Measurements from ENCODE around the gene ACAD9.
"Not testable (repeated sequence)": the region's sequence is repeated elsewhere in the genome, so short reads cannot be mapped to it uniquely, and the experiment has no call there.

Gene ACAD9

GRCh38 chr3:128922804-128923459, 43.5 kb downstream of the ACAD9 start:
- H3K27ac Mint-ChIP-seq = no peak overlapping the region
- H3K4me1 Mint-ChIP-seq = no peaks in the 10 kb centered on the region
- H3K36me3 Mint-ChIP-seq (ENCODE audit: low read depth) = peaks cover 48% of the 10 kb centered on the region
- H3K27me3 Mint-ChIP-seq (ENCODE audit: low read depth) = peaks cover 4% of the 10 kb centered on the region
- no peak overlapping the region for H3K4me3 Mint-ChIP-seq
- no peak for TF ChIP-seq CTCF (IDR thresholded peaks at IDR 0.05; ENCODE audit: unreplicated experiment in 3 of 3)
- peaks cover 77% of the 10 kb centered on the region for H3K9me3 Mint-ChIP-seq

GRCh38 chr3:128923576-128923975, 44.2 kb downstream of the ACAD9 start:
- H3K27ac Mint-ChIP-seq = no peak overlapping the region
- no peak overlapping the region for H3K4me3 Mint-ChIP-seq
- peaks cover 4% of the 10 kb centered on the region for H3K27me3 Mint-ChIP-seq (ENCODE audit: low read depth)
- H3K9me3 Mint-ChIP-seq = peaks cover 77% of the 10 kb centered on the region
- no peak for TF ChIP-seq CTCF (IDR thresholded peaks at IDR 0.05; ENCODE audit: unreplicated experiment in 3 of 3)
- no peaks in the 10 kb centered on the region for H3K4me1 Mint-ChIP-seq
- H3K36me3 Mint-ChIP-seq (ENCODE audit: low read depth) = peaks cover 41% of the 10 kb centered on the region

- not testable (repeated sequence) for H3K27me3 Mint-ChIP-seq (ENCODE audit: low read depth); H3K4me1 Mint-ChIP-seq; H3K27ac Mint-ChIP-seq; H3K4me3 Mint-ChIP-seq
- peaks cover 75% of the 10 kb centered on the region for H3K9me3 Mint-ChIP-seq
- peaks cover 37% of the 10 kb centered on the region for H3K36me3 Mint-ChIP-seq (ENCODE audit: low read depth)
These were observed 44.6 kb downstream of the ACAD9 start for GRCh38 chr3:128923986-128924385.

GRCh38 chr3:128929364-128929763, 49.9 kb downstream of the ACAD9 start:
- Mint-ChIP-seq H3K9me3 (peaks cover 34% of the 10 kb centered on the region), H3K27ac (no peak overlapping the region), H3K27me3 (ENCODE audit: low read depth) (peaks cover 19% of the 10 kb centered on the region), H3K4me1 (no peaks in the 10 kb centered on the region), H3K4me3 (no peak overlapping the region), H3K36me3 (ENCODE audit: low read depth) (peaks cover 7% of the 10 kb centered on the region)
- no peak for TF ChIP-seq CTCF (IDR thresholded peaks at IDR 0.05; ENCODE audit: unreplicated experiment in 3 of 3)

- Mint-ChIP-seq H3K4me3 (no peak overlapping the region), H3K27me3 (ENCODE audit: low read depth) (peaks cover 17% of the 10 kb centered on the region), H3K36me3 (ENCODE audit: low read depth) (no peaks in the 10 kb centered on the region), H3K27ac (no peak overlapping the region), H3K4me1 (no peaks in the 10 kb centered on the region), H3K9me3 (peaks cover 19% of the 10 kb centered on the region)
- no peak for TF ChIP-seq CTCF (IDR thresholded peaks at IDR 0.05; ENCODE audit: unreplicated experiment in 3 of 3)
These were observed 51.6 kb downstream of the ACAD9 start for GRCh38 chr3:128931046-128931445.

GRCh38 chr3:128932516-128933212, 53.2 kb downstream of the ACAD9 start:
- Mint-ChIP-seq H3K27ac (no peak overlapping the region), H3K4me1 (no peaks in the 10 kb centered on the region), H3K9me3 (peaks cover 7% of the 10 kb centered on the region), H3K27me3 (ENCODE audit: low read depth) (peaks cover 19% of the 10 kb centered on the region), H3K4me3 (no peak overlapping the region), H3K36me3 (ENCODE audit: low read depth) (no peaks in the 10 kb centered on the region)
- TF ChIP-seq CTCF (IDR thresholded peaks at IDR 0.05; ENCODE audit: unreplicated experiment in 3 of 3) = no peak

All from nephron (organoid).